Smooth muscle cell (in vitro differentiated cells): Measurements from ENCODE around the gene NFKBIE. TPM values are rescaled to one million over a fixed set of nuclear protein-coding genes. Genes with fewer than 3 reads are reported as not detected.

ENCODE experiments used
- DNase-seq: peaks from one replicate; lab custom pipeline; 2025; ENCODE audit not compliant: unreplicated experiment; lab: John Stamatoyannopoulos, UW
- H2AFZ ChIP-seq: fragments of 200-600 bp; sonication (generic); 2 replicates; pipeline ENCODE4 v1.6.0; 2016; ENCODE audit warnings: antibody characterized with exemption, low read depth, mild to moderate bottlenecking
- H3F3A ChIP-seq: fragments of 200-600 bp; sonication (generic); 2 replicates; pipeline ENCODE4 v1.6.0; 2017; ENCODE audit warnings: antibody characterized with exemption, low read depth
- H3K27ac ChIP-seq: fragments of 200-600 bp; sonication (generic); 2 replicates; pipeline ENCODE4 v1.5.1; 2016; ENCODE audit warnings: low read depth, mild to moderate bottlenecking
- H3K27me3 ChIP-seq: fragments of 200-600 bp; sonication (generic); 2 replicates; pipeline ENCODE4 v1.6.1; 2016; ENCODE audit warnings: low read depth, mild to moderate bottlenecking
- H3K36me3 ChIP-seq: fragments of 200-600 bp; sonication (generic); 2 replicates; pipeline ENCODE4 v1.5.1; 2016; ENCODE audit warnings: low read depth
- H3K4me1 ChIP-seq: fragments of 200-600 bp; sonication (generic); 2 replicates; pipeline ENCODE4 v1.5.1; 2016; ENCODE audit warnings: low read depth
- H3K4me2 ChIP-seq: fragments of 200-600 bp; sonication (generic); 2 replicates; pipeline ENCODE4 v1.6.0; 2016; ENCODE audit warnings: mild to moderate bottlenecking
- H3K4me3 ChIP-seq: fragments of 200-600 bp; sonication (generic); 2 replicates; pipeline ENCODE4 v1.5.1; 2016; ENCODE audit warnings: mild to moderate bottlenecking
- H3K79me2 ChIP-seq: fragments of 200-600 bp; sonication (generic); 2 replicates; pipeline ENCODE4 v1.6.0; 2016; ENCODE audit warnings: low read depth, mild to moderate bottlenecking
- H3K9ac ChIP-seq: fragments of 200-600 bp; sonication (generic); 2 replicates; pipeline ENCODE4 v1.6.0; 2016; ENCODE audit warnings: low read depth
- H3K9me3 ChIP-seq: fragments of 200-600 bp; sonication (generic); replicated peaks from 2 replicates; pipeline ENCODE4 v1.5.1; 2016; ENCODE audit warnings: low read depth
- H4K20me1 ChIP-seq: fragments of 200-600 bp; sonication (generic); 2 replicates; pipeline ENCODE4 v1.6.0; 2016; ENCODE audit warnings: low read depth
- CTCF ChIP-seq: fragments of 200-600 bp; sonication (generic); IDR thresholded peaks from 2 replicates; pipeline ENCODE4 v1.5.1; 2017; ENCODE audit warnings: borderline replicate concordance, mild to moderate bottlenecking, antibody characterized with exemption; ENCODE audit not compliant: insufficient read depth, poor library complexity, severe bottlenecking
- WGBS: methylation state at CpG from one replicate; pipeline ENCODE4 v1.1.7; 2016; ENCODE audit warnings: low lambda C conversion rate; 5-methylcytosine and 5-hydroxymethylcytosine counted together
- polyA plus RNA-seq: library from polyadenylated mRNA; unstranded; fragments of >200 nt; fragmentation: Nextera tagmentation; extraction: Ambion mirVana; gene quantifications from 2 replicates; pipeline ENCODE4 v1.2.1, GENCODE V29; 2016
- total RNA-seq: library from RNA; depleted of rRNA; stranded (reverse); fragments of >200 nt; gene quantifications from 2 replicates; pipeline ENCODE4 v1.2.3, GENCODE V29; 2014

Gene NFKBIE
- total and polyA plus RNA-seq, 2 experiments from 2014 or later = 7.0 to 12.3 TPM

- no peaks in the 10 kb centered on the region for H3K79me2 ChIP-seq
- H3K27ac ChIP-seq = no peak within 1 kb of the TSS
- no peak within 1 kb of the TSS for H2AFZ ChIP-seq
- no peaks in the 10 kb centered on the region for H3F3A ChIP-seq
- TF ChIP-seq CTCF = no peak
- no peaks in the 10 kb centered on the region for H4K20me1 ChIP-seq
- peak within 1 kb of the TSS; percentile 40 for H3K4me3 ChIP-seq
- WGBS = 16% methylated on average over 11 of the region's 29 CpGs
- no peak for DNase-seq
- no peak within 1 kb of the TSS for H3K9ac ChIP-seq
- no peaks in the 10 kb centered on the region for H3K9me3 ChIP-seq
- H3K27me3 ChIP-seq = peaks cover 58% of the 10 kb centered on the region
- H3K36me3 ChIP-seq = no peaks in the 10 kb centered on the region
- H3K4me1 ChIP-seq = peaks cover 6% of the 10 kb centered on the region
- peak within 1 kb of the TSS; percentile 86 for H3K4me2 ChIP-seq
Observed at GRCh38 chr6:44269921-44270525, 4.7 kb upstream of the NFKBIE start, which contains the start of gene TMEM151B. Gene TMEM151B, plus strand, starts transcription at chr6:44270450. Its CDS starts 293 bp downstream, at chr6:44270743.

GRCh38 chr6:44269178-44269920 is 4.0 kb upstream of the NFKBIE start:
- H3K4me1 ChIP-seq = peaks cover 11% of the 10 kb centered on the region

GRCh38 chr6:44268095-44268628 is 2.8 kb upstream of the NFKBIE start:
- WGBS = 8% methylated on average over 5 of the region's 5 CpGs

More at GRCh38 chr6:44269178-44269920, 4.0 kb upstream of the NFKBIE start:
- Histone ChIP-seq H4K20me1 (peaks cover 4% of the 10 kb centered on the region), H3K9ac (no peak overlapping the region), H3K4me2 (no peak overlapping the region), H3K36me3 (no peaks in the 10 kb centered on the region), H3K9me3 (no peaks in the 10 kb centered on the region), H2AFZ (no peak overlapping the region), H3F3A (no peaks in the 10 kb centered on the region), H3K4me3 (no peak overlapping the region), H3K27ac (no peak overlapping the region), H3K79me2 (peaks cover 3% of the 10 kb centered on the region), H3K27me3 (peaks cover 57% of the 10 kb centered on the region)
- no peak for TF ChIP-seq CTCF
- 88% methylated on average over 1 of the region's 1 CpG for WGBS
- no peak for DNase-seq

More at GRCh38 chr6:44268095-44268628, 2.8 kb upstream of the NFKBIE start:
- Histone ChIP-seq H3K36me3 (no peaks in the 10 kb centered on the region), H3K79me2 (peaks cover 15% of the 10 kb centered on the region), H4K20me1 (peaks cover 13% of the 10 kb centered on the region), H3K27me3 (peaks cover 49% of the 10 kb centered on the region), H3F3A (no peaks in the 10 kb centered on the region), H3K4me2 (no peak overlapping the region), H3K4me1 (peaks cover 23% of the 10 kb centered on the region), H3K9me3 (no peaks in the 10 kb centered on the region), H3K4me3 (no peak overlapping the region), H3K27ac (no peak overlapping the region), H3K9ac (no peak overlapping the region), H2AFZ (no peak overlapping the region)
- TF ChIP-seq CTCF = peak; percentile 96
- no peak for DNase-seq
